HepG2 (cell line): Measurements from ENCODE around the gene DPH7. TPM values are rescaled to one million over a fixed set of nuclear protein-coding genes. Genes with fewer than 3 reads are reported as not detected.

ENCODE experiments used
- ATF1 ChIP-seq: IDR thresholded peaks from 2 replicates; pipeline ENCODE4 v1.6.1; 2016; ENCODE audit warnings: mild to moderate bottlenecking, control low read depth
- EP300 ChIP-seq, 3 experiments: sonication (generic) in 1 of 3; formaldehyde crosslinking in 1 of 3; IDR thresholded peaks; 2 replicates each; pipeline versions ENCODE4 v1.5.1 to v1.6.1; 2011 to 2020; ENCODE audit warnings: low read depth in 2 of 3, low read length in 2 of 3, borderline replicate concordance in 1 of 3, improper control_type of control experiment in 1 of 3, mild to moderate bottlenecking in 1 of 3, missing genetic modification reagents in 1 of 3, moderate library complexity in 1 of 3
- HDAC2 ChIP-seq: sonication (generic); formaldehyde crosslinking; IDR thresholded peaks from 2 replicates; pipeline ENCODE4 v1.4.0; 2020; ENCODE audit warnings: missing genetic modification reagents
- KLF9 ChIP-seq: IDR thresholded peaks from 2 replicates; pipeline ENCODE4 v1.6.1; 2016; ENCODE audit warnings: low read depth
- MAZ ChIP-seq, 2 experiments: sonication (generic) in 1 of 2; formaldehyde crosslinking in 1 of 2; IDR thresholded peaks; 2 replicates each; pipeline versions ENCODE4 v1.5.0 to v1.6.1; 2012 to 2020; ENCODE audit warnings: low read depth in 2 of 2, mild to moderate bottlenecking in 2 of 2, borderline replicate concordance in 1 of 2, improper control_type of control experiment in 1 of 2, low read length in 1 of 2, missing genetic modification reagents in 1 of 2, moderate library complexity in 1 of 2
- MEIS2 ChIP-seq: sonication (generic); formaldehyde crosslinking; IDR thresholded peaks from 2 replicates; pipeline ENCODE4 v1.9.0; 2021; ENCODE audit warnings: mild to moderate bottlenecking, missing genetic modification reagents
- PITX1 ChIP-seq: sonication (generic); formaldehyde crosslinking; IDR thresholded peaks from 2 replicates; pipeline ENCODE4 v1.5.1; 2020; ENCODE audit warnings: mild to moderate bottlenecking, missing genetic modification reagents
- RCOR2 ChIP-seq: IDR thresholded peaks from 2 replicates; pipeline ENCODE4 v1.6.1; 2016; ENCODE audit warnings: missing biosample characterization, missing genetic modification reagents
- SATB2 ChIP-seq: sonication (generic); formaldehyde crosslinking; IDR thresholded peaks from 2 replicates; pipeline ENCODE4 v1.5.0; 2020; ENCODE audit warnings: missing genetic modification reagents
- TCF7 ChIP-seq: sonication (generic); IDR thresholded peaks from 2 replicates; pipeline ENCODE4 v1.6.1; 2016; ENCODE audit warnings: antibody characterized with exemption, low read depth
- TOPORS ChIP-seq: sonication (generic); formaldehyde crosslinking; IDR thresholded peaks from 2 replicates; pipeline ENCODE4 v1.8.0; 2023; ENCODE audit warnings: mild to moderate bottlenecking, missing genetic modification reagents
- YY1 ChIP-seq: IDR thresholded peaks from 2 replicates; pipeline ENCODE4 v1.6.1; 2011; ENCODE audit warnings: low read length, low read depth, moderate library complexity, mild to moderate bottlenecking; ENCODE audit not compliant: insufficient read depth, insufficient replicate concordance
- ZNF20 ChIP-seq: sonication (generic); formaldehyde crosslinking; IDR thresholded peaks from 2 replicates; pipeline ENCODE4 v1.4.0; 2020; ENCODE audit warnings: mild to moderate bottlenecking, moderate library complexity, missing genetic modification reagents
- ZNF431 ChIP-seq: sonication (generic); formaldehyde crosslinking; IDR thresholded peaks from 2 replicates; pipeline ENCODE4 v1.9.0; 2022; ENCODE audit warnings: missing genetic modification reagents, low read depth, mild to moderate bottlenecking, borderline replicate concordance
- ZNF451 ChIP-seq: sonication (generic); formaldehyde crosslinking; IDR thresholded peaks from 2 replicates; pipeline ENCODE4 v1.5.0; 2020; ENCODE audit warnings: mild to moderate bottlenecking, missing genetic modification reagents
- ZNF484 ChIP-seq: sonication (generic); formaldehyde crosslinking; IDR thresholded peaks from 2 replicates; pipeline ENCODE4 v1.5.1; 2020; ENCODE audit warnings: mild to moderate bottlenecking, low read depth, missing genetic modification reagents, borderline replicate concordance
- ZNF616 ChIP-seq: sonication (generic); formaldehyde crosslinking; IDR thresholded peaks from 2 replicates; pipeline ENCODE4 v1.5.0; 2020; ENCODE audit warnings: low read depth, mild to moderate bottlenecking, missing genetic modification reagents
- ZNF652 ChIP-seq: IDR thresholded peaks from 2 replicates; pipeline ENCODE4 v1.6.1; 2016; ENCODE audit warnings: low read depth, borderline replicate concordance
- ZNF839 ChIP-seq: sonication (generic); formaldehyde crosslinking; IDR thresholded peaks from 2 replicates; pipeline ENCODE4 v1.4.0; 2020; ENCODE audit warnings: missing genetic modification reagents, mild to moderate bottlenecking, borderline replicate concordance
- ZNF850 ChIP-seq: sonication (generic); formaldehyde crosslinking; conservative IDR thresholded peaks from 2 replicates; pipeline ENCODE4 v1.9.0; 2021; ENCODE audit warnings: mild to moderate bottlenecking, missing genetic modification reagents
- ZSCAN29 ChIP-seq: sonication (generic); formaldehyde crosslinking; conservative IDR thresholded peaks from 2 replicates; pipeline ENCODE4 v1.4.0; 2020; ENCODE audit warnings: mild to moderate bottlenecking, missing genetic modification reagents
- polyA plus RNA-seq, 8 experiments: library from polyadenylated mRNA; depleted of rRNA in 3 of 8; stranded (reverse) in 7 of 8; unstranded in 1 of 8; fragments of >200 nt; fragmentation: Illumina TruSeq in 4 of 8; extraction: Trizol in 4 of 8; gene quantifications; 2 replicates each; pipeline versions ENCODE4 v1.2.1 to v1.2.3, GENCODE V29; 2011 to 2016; ENCODE audit warnings: low read depth in 4 of 8, missing spikeins in 1 of 8, mixed read lengths in 1 of 8; ENCODE audit not compliant: insufficient read depth in 1 of 8
- total RNA-seq, 5 experiments: library from RNA; depleted of rRNA; stranded (reverse); fragments of >200 nt; fragmentation: Illumina TruSeq; extraction: Trizol; gene quantifications; 2 replicates each; pipeline ENCODE4 v1.2.3, GENCODE V29; 2016; ENCODE audit warnings: low read depth in 1 of 5
- TF ChIP-seq, protein P1 (sequence below): sonication (generic); formaldehyde crosslinking; conservative IDR thresholded peaks from 2 replicates; pipeline ENCODE4 v1.8.0; 2022; ENCODE audit warnings: mild to moderate bottlenecking, moderate library complexity, missing genetic modification reagents
- TF ChIP-seq, protein P2 (sequence below): sonication (generic); formaldehyde crosslinking; IDR thresholded peaks from 2 replicates; pipeline ENCODE4 v1.4.0; 2020; ENCODE audit warnings: missing genetic modification reagents

The DPH7 gene
- total and polyA plus RNA-seq, 2 of the 13 experiments (the other 11 are each of a cell fraction or from before 2014, with no cell fraction given) = 27.6 to 31.6 TPM

DNA sequence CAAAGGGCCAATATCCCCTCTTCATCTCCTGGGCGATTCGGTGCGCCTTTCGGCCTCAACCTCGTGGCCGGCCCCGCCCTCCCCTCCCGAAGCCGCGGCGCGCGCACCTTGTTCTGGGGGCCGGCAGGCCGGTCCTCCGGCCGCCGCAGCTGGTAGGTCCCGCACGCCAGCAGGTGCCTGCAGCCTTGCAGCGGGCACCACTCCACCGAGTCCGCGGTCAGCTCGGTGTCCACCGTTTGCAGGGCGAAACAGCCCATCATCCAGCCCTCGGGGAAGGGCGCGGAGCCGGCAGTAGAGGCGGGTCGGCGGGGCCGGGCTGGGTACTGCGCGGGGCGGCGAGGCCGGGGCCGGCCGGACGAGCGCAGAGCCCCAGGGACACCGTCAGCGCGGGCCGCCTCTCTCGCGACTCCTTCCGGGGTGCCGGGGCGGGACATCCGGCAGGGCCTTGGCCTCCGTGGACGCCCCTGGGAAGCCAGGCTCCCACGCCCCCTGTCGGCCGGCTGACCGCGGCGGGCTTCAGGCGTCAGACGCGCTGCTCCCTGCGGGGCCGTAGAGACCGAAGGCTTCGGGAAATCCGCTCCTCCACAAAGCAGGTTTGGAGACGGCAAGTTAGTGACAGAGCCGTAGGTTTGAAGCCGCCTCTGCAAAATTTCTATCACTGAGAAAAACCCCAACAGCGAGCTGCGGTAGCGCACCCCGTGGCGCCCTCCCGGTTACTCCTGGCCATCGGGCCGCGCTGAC lies at the start of gene DPH7 (continued):
- 0 out of 4 replicates have a peak, but pooled peaks of 1 of the 2 experiments have one; percentile 30 for TF ChIP-seq EP300 (IDR thresholded peaks at IDR 0.05; ENCODE audit: low read depth in 2 of 2, low read length in 2 of 2)
- no peak for TF ChIP-seq EP300 (CRISPR knock-in tag; IDR thresholded peaks at IDR 0.05; ENCODE audit: borderline replicate concordance)
- TF ChIP-seq YY1 = peak; percentile 71
- TF ChIP-seq RCOR2 (CRISPR knock-in tag) = no peak
- peak; percentile 75 for TF ChIP-seq HDAC2 (CRISPR knock-in tag)
- peak; percentile 85 for TF ChIP-seq ZNF431 (CRISPR knock-in tag)
- TF ChIP-seq MEIS2 (CRISPR knock-in tag) = peak; percentile 53
- no peak for TF ChIP-seq ZNF850 (CRISPR knock-in tag)
- TF ChIP-seq TCF7 = no peak
- no peak for TF ChIP-seq ZNF20
- no peak for TF ChIP-seq ZNF839 (CRISPR knock-in tag)
- TF ChIP-seq ATF1 (CRISPR knock-in tag) = no peak
- TF ChIP-seq PITX1 (CRISPR knock-in tag) = peak; percentile 48; the same call in 1 of the 2 replicates
- peak; percentile 43; the same call in 1 of the 2 replicates for TF ChIP-seq TOPORS (CRISPR knock-in tag)
- TF ChIP-seq MAZ (IDR thresholded peaks at IDR 0.05; ENCODE audit: borderline replicate concordance, low read depth, low read length) = peak; percentile 88
- TF ChIP-seq MAZ (CRISPR knock-in tag; IDR thresholded peaks at IDR 0.05; ENCODE audit: low read depth) = peak; percentile 98
- peak; percentile 86; the same call in 1 of the 2 replicates for TF ChIP-seq ZSCAN29 (CRISPR knock-in tag)
- no peak for TF ChIP-seq ZNF451
- no peak for TF ChIP-seq ZNF484 (CRISPR knock-in tag)
- peak; percentile 22; the same call in 1 of the 2 replicates for TF ChIP-seq ZNF652 (CRISPR knock-in tag)
- TF ChIP-seq SATB2 (CRISPR knock-in tag) = no peak; the same call in 1 of the 2 replicates
- TF ChIP-seq, protein P1, sequence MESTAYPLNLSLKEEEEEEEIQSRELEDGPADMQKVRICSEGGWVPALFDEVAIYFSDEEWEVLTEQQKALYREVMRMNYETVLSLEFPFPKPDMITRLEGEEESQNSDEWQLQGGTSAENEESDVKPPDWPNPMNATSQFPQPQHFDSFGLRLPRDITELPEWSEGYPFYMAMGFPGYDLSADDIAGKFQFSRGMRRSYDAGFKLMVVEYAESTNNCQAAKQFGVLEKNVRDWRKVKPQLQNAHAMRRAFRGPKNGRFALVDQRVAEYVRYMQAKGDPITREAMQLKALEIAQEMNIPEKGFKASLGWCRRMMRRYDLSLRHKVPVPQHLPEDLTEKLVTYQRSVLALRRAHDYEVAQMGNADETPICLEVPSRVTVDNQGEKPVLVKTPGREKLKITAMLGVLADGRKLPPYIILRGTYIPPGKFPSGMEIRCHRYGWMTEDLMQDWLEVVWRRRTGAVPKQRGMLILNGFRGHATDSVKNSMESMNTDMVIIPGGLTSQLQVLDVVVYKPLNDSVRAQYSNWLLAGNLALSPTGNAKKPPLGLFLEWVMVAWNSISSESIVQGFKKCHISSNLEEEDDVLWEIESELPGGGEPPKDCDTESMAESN (CRISPR knock-in tag) = peak; percentile 87
- no peak for TF ChIP-seq KLF9 (CRISPR knock-in tag)
- TF ChIP-seq ZNF616 (CRISPR knock-in tag) = 0 out of 2 replicates have a peak, but pooled peaks have one; percentile 28
- TF ChIP-seq, protein P2, sequence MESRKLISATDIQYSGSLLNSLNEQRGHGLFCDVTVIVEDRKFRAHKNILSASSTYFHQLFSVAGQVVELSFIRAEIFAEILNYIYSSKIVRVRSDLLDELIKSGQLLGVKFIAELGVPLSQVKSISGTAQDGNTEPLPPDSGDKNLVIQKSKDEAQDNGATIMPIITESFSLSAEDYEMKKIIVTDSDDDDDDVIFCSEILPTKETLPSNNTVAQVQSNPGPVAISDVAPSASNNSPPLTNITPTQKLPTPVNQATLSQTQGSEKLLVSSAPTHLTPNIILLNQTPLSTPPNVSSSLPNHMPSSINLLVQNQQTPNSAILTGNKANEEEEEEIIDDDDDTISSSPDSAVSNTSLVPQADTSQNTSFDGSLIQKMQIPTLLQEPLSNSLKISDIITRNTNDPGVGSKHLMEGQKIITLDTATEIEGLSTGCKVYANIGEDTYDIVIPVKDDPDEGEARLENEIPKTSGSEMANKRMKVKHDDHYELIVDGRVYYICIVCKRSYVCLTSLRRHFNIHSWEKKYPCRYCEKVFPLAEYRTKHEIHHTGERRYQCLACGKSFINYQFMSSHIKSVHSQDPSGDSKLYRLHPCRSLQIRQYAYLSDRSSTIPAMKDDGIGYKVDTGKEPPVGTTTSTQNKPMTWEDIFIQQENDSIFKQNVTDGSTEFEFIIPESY (CRISPR knock-in tag) = peak; percentile 64; the same call in 1 of the 2 replicates
